HG03095 (cell line): ENCODE measurements around the gene HMCN1.

Experiments used
- ATAC-seq: cut with Tn5 transposase; IDR thresholded peaks from one replicate; pipeline ENCODE4 v1.9.1; 2021; ENCODE audit warnings: moderate library complexity; ENCODE audit not compliant: unreplicated experiment

The HMCN1 gene

GRCh38 chr1:186002406-186002805 is 268.2 kb downstream of the HMCN1 start:
- ATAC-seq: no peak

GRCh38 chr1:186009039-186009737 is 275.0 kb downstream of the HMCN1 start:
- ATAC-seq: no peak

GRCh38 chr1:186014370-186015037 is 280.3 kb downstream of the HMCN1 start:
- no peak for ATAC-seq

DNA sequence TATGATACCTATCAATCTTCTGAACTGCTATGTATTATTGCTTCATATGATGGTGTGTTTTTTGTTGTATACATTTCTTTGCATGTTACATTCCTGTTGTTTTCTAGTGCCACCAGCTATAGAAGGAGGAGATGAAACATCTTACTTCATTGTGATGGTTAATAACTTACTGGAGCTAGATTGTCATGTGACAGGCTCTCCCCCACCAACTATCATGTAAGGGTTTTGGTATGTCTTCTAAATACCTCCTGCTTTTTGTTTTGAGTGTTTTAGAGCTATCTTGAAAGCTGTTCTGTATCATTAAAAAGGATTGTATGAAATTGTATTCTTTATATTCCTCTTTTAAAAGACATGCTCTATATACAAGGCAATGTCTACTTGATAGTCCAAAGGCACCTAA is 282.7 kb downstream of the HMCN1 start:
- ATAC-seq: no peak

- no peak for ATAC-seq
Measured at GRCh38 chr1:186022184-186022583, 288.0 kb downstream of the HMCN1 start.

GRCh38 chr1:186026946-186027345 is 292.8 kb downstream of the HMCN1 start:
- ATAC-seq: no peak

- ATAC-seq: no peak
Measured at GRCh38 chr1:186027621-186028020, 293.4 kb downstream of the HMCN1 start.

GRCh38 chr1:186030453-186030852 is 296.3 kb downstream of the HMCN1 start:
- ATAC-seq: no peak

DNA sequence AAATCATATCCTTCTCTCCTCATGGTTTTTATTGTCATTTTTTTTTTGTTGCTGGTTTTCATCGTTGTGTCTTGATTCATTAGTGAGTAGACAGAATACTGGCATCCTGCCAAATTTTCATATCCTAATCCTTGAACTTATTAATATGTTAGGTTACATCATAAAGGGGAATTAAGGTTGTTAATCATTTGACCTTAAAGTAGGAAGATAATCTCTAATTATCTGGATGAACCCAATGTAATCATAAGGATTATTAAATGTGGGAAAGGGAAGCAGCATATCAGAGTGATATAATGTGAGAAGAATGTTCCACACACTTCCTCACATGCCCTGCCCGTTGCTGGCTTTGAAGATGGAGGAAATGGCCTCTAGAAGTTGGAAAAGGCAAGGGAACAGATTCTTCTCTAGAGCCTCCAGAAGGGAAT is 299.7 kb downstream of the HMCN1 start:
- ATAC-seq: no peak

GRCh38 chr1:186042230-186042629 is 308.0 kb downstream of the HMCN1 start:
- no peak for ATAC-seq

DNA sequence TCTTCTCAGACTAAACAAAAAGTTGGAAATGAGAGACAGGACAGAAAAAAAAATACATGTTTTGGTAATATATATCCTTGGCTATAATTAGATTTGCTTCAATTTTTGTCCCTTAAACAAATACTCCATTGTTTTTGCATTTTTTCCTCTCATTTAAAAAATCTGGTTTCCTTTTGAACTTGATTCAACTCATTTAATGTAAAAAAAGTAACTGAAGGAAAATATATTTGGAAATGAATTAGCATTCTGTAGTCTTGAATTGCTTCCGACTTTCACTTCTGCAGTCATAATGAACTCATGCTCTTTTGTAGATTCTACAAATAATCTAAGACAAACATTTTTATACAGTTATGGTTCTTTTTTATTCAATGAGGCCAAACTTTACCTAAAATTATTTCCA is 309.1 kb downstream of the HMCN1 start:
- ATAC-seq: no peak

GRCh38 chr1:186044079-186044685 is 310.0 kb downstream of the HMCN1 start:
- no peak for ATAC-seq

- no peak for ATAC-seq
Measured at GRCh38 chr1:186046437-186047211, 312.4 kb downstream of the HMCN1 start.

GRCh38 chr1:186050360-186050759 is 316.2 kb downstream of the HMCN1 start:
- no peak for ATAC-seq

DNA sequence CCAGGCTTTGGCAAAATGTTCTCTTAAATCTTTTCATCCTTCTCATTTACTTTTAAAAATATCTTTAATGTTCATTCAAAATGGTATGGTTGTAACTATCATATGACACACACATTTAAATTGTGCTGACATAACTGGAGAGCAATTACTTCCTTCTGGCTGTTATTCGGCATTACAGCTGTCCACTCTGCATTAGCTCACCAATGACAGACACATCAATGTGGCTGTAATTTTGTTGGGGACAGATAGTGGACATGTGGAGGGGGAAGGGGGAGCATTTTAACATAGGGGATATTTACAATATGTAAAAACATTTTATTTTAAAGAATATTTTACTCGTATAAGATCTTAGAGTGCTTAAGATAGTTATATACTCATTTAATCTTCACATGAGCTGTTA is 319.8 kb downstream of the HMCN1 start:
- ATAC-seq: no peak

- ATAC-seq: no peak
Measured at GRCh38 chr1:186054932-186055331, 320.7 kb downstream of the HMCN1 start.

DNA sequence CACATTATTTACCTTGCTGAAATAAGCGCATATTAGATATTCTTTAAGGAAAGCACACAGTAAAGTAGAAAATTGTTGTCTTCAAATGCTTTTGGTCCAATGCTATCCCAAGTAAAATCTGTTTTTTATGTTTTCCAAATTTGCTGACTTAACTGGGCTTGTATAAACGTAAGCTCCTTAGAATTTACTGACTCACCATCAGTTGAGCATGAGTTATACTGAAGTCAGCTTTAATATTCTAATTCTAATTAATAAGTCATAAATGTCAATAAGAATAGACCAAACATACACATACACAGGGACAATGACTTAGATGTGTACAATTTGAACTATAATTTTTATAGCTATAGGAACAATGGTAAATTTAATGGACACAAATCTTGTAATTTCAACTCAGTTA is 321.7 kb downstream of the HMCN1 start:
- ATAC-seq: no peak

DNA sequence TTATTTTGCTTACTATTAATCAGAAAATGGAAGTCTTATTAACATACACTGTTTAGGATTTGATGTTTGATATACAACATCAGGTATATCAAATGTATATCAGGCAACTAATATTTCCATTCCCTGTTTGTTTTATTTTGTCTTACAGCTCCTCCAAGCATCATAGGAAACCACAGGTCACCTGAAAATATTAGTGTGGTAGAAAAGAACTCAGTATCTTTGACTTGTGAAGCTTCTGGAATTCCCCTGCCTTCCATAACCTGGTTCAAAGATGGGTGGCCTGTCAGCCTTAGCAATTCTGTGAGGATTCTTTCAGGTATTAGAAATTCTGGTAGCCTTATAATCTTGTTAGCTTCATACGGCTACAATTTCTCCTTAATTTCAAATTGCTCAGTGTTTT is 322.9 kb downstream of the HMCN1 start:
- ATAC-seq: no peak

- ATAC-seq: no peak
Measured at GRCh38 chr1:186059311-186059710, 325.1 kb downstream of the HMCN1 start.

GRCh38 chr1:186059752-186060151 is 325.6 kb downstream of the HMCN1 start:
- no peak for ATAC-seq

- ATAC-seq: no peak
Measured at GRCh38 chr1:186060226-186060625, 326.0 kb downstream of the HMCN1 start.
